GM13977 (cell line): ENCODE measurements around the gene SIGLEC7.

Experiments used
- DNase-seq: peaks from one replicate; pipeline ENCODE4 v3.0.0; 2012; ENCODE audit warnings: low spot score
- in situ Hi-C: fragments of 300-500 bp; cut with MboI; formaldehyde crosslinking; loops from one replicate; pipeline ENCODE4 v1.12.0; 2022; ENCODE audit warnings: low sequenced_read_pairs, low pct_unique_long_range_greater_than_20kb, mixed read lengths, inconsistent platforms; ENCODE audit not compliant: unreplicated experiment
- TF ChIP-seq, protein P1 (sequence below): IDR thresholded peaks from 2 replicates; pipeline ENCODE4 v1.5.1; 2012; ENCODE audit warnings: mild to moderate bottlenecking, control low read depth; ENCODE audit not compliant: insufficient read depth; ENCODE audit errors: extremely low read depth, missing control alignments

Gene SIGLEC7

DNA sequence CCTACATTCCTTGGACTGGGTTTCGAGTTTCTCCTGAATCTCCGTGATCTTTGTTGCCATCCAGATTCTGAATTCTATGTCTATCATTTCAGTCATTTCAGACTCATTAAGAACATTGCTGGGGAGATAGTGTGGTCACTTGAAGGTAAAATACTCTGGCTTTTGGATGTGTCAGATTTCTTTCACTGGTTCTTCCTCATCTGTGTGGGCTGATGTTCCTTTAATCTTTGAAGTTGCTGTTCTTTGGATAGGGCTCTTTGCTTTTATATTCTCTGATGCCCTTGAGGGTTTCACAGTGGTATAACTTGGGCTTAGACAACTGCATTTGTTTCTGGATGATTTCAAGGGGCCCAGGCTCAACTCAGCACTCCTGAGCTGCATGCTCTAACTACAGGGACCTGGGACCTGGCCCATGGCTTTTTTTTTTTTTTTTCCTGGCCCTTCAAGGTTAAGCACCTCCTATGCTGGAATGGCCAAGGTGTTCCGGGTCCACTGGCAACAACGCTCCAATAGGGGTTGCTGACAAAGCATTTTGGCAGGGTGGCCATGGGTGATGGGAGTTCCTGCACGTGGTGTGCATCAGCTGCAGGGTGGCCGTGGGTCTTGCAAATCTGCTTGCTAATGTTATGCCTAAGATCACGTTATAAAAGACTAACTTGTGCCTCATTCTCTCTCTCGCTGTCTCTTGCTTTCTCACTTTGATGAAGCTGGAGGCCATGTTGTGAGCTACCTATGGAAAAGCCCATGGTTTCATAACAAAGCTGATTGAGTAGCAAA is 5.9 kb upstream of the SIGLEC7 start:
- TF ChIP-seq, protein P1, sequence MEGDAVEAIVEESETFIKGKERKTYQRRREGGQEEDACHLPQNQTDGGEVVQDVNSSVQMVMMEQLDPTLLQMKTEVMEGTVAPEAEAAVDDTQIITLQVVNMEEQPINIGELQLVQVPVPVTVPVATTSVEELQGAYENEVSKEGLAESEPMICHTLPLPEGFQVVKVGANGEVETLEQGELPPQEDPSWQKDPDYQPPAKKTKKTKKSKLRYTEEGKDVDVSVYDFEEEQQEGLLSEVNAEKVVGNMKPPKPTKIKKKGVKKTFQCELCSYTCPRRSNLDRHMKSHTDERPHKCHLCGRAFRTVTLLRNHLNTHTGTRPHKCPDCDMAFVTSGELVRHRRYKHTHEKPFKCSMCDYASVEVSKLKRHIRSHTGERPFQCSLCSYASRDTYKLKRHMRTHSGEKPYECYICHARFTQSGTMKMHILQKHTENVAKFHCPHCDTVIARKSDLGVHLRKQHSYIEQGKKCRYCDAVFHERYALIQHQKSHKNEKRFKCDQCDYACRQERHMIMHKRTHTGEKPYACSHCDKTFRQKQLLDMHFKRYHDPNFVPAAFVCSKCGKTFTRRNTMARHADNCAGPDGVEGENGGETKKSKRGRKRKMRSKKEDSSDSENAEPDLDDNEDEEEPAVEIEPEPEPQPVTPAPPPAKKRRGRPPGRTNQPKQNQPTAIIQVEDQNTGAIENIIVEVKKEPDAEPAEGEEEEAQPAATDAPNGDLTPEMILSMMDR, result no peak
- DNase-seq, result no peak
- in situ Hi-C loops, result no loop called here

DNA sequence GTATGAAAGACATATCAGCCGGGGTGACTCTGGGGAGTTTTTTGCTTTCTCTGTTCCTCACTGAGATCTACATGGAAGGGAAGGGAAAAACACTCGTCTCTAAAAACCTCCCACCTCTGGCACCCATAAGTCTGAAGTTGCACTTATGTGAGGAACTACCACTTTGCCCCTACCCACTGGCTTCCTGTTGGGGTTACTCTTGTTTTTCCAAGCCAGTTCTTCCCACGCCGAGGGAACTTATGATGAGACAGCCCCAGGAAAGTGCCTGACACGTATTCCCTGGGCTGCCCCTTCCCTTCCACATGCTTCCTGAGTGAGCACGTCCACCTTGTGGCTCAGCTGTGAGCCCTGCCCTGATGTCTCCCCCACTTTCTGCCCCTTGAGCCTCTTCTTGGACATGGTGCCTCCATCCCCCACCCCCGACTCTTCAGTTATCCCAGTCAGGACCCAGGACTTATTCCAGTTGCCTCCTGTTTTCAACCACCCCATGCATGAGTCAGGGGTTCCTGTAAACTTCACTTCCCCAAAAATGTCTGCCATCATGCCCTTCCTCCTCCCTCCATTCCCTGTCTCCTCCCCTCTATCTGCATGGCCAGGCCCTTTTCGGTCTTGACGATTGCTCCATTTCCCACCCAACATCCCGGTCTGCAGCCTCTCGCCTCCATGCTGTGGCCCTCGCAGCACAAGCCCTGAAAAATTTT is 5.1 kb upstream of the SIGLEC7 start:
- TF ChIP-seq, protein P1, result no peak
- DNase-seq, result no peak
- in situ Hi-C loops, result no loop called here

- TF ChIP-seq, protein P1, result no peak
- in situ Hi-C loops, result no loop called here
- DNase-seq, result no peak
These were observed 4.2 kb upstream of the SIGLEC7 start for GRCh38 chr19:51137792-51138425.

- DNase-seq, result no peak
- TF ChIP-seq, protein P1, result no peak
- in situ Hi-C loops, result no loop called here
These were observed 3.5 kb upstream of the SIGLEC7 start for GRCh38 chr19:51138549-51138979.

DNA sequence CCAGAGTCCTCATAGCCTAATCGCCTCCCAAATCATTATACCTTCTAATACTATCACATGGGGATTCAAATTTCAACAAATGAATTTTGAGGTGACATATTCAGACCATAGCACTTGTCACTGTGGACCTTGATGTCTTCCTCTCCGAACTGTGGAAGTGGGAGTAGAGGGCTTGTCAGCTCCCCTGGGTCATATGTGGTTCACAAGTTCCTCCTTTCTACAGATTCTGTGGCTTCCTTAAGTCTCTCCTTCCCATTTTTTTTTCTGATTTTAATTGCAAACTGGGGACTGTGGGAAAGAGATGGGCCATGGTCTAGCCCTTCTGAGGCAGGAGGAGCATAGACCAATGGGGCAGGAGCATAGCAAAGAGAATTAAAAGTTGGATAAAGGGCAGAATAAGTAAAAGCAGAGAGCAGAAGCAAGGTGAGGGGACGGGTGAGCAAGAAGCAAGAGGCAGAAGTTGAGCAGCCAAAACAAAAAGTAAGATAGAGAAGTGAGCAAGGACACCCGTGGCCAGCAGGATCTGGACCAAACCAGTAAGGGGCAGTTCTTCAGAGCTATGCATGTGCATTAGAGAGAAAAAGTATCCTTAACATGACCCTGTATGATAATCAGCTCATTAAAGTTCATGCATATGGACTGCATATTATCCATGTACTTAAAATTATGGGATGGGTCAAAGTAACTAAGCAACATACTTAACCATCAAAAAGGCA is 2.6 kb upstream of the SIGLEC7 start:
- in situ Hi-C loops, result no loop called here
- TF ChIP-seq, protein P1, result no peak
- no peak for DNase-seq

DNA sequence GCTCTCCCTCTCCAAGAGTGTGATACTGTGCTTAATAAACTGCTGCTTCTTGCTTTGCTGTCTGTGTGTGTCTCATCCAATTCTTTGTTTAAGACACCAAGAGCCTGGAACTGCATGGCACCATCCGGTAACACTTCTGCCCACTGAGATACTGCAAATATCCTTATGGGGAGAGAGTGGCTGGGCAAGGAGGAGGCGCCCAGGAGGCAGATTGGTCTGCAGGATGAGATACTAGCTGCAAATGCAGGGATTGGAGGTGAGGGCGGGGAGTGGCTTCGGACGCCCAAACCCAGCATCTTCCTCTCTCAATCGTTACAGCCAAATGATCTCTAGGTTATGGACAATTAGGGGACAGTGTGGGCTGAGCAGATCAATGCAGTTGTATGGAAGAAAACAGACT is 1.7 kb upstream of the SIGLEC7 start:
- in situ Hi-C loops, result no loop called here
- DNase-seq, result no peak
- TF ChIP-seq, protein P1, result no peak
